B cell (primary cell): ENCODE results near the gene MAD1L1.

Experiments
- EZH2 ChIP-seq: IDR thresholded peaks from 2 replicates; pipeline ENCODE4 v1.6.1; 2012; ENCODE audit warnings: borderline replicate concordance, low read depth, mild to moderate bottlenecking, moderate library complexity, low read length; ENCODE audit not compliant: insufficient read depth, poor library complexity, severe bottlenecking
- TF ChIP-seq, protein P1 (sequence below): fragments of 200-600 bp; IDR thresholded peaks from one replicate; pipeline ENCODE4 v1.8.0; 2022; ENCODE audit warnings: antibody characterized with exemption, mild to moderate bottlenecking

DNA sequence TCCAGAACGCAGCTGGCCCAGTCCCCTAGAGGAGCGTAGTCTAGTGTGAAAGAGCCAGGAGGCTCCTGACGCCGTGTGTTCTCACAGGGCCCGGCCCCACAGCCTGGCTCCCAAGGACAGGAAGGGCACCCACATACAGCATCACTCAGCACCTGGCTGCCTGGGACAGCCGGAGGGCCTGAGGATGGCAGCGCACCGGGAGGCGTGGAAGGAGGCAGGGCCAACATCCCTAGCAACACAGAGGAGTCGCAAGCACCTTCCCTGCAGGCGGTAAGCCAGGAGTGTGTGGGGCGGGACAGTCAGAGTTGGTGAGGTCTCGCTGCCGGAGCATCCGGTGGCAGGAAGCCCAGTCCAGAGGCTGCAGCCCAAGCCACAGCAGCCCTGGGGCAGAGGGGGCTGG is 125.8 kb downstream of the MAD1L1 start:
- TF ChIP-seq, protein P1, sequence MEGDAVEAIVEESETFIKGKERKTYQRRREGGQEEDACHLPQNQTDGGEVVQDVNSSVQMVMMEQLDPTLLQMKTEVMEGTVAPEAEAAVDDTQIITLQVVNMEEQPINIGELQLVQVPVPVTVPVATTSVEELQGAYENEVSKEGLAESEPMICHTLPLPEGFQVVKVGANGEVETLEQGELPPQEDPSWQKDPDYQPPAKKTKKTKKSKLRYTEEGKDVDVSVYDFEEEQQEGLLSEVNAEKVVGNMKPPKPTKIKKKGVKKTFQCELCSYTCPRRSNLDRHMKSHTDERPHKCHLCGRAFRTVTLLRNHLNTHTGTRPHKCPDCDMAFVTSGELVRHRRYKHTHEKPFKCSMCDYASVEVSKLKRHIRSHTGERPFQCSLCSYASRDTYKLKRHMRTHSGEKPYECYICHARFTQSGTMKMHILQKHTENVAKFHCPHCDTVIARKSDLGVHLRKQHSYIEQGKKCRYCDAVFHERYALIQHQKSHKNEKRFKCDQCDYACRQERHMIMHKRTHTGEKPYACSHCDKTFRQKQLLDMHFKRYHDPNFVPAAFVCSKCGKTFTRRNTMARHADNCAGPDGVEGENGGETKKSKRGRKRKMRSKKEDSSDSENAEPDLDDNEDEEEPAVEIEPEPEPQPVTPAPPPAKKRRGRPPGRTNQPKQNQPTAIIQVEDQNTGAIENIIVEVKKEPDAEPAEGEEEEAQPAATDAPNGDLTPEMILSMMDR: no peak
- TF ChIP-seq EZH2: no peak
